A549 (cell line): ENCODE measurements around the gene HCFC1R1. TPM values are rescaled to one million over a fixed set of nuclear protein-coding genes. Genes with fewer than 3 reads are reported as not detected.

Experiments used
- ATAC-seq, 2 experiments: fragments of 200-7000 bp in 1 of 2; fragments of >200 bp in 1 of 2; cut with Nextera tagmentation in 1 of 2; cut with Tn5 transposase in 1 of 2; 3 replicates each; pipeline versions ENCODE4 v1.8.0 to v1.9.1; 2018 to 2020; ENCODE audit warnings: mild to moderate bottlenecking in 1 of 2, moderate library complexity in 1 of 2
- CTCF ChIA-PET: fragments of 300-600 bp; sonication (Branson Sonifier 250); formaldehyde crosslinking; extraction: SDS; loops from one replicate; lab custom pipeline; 2021; ENCODE audit warnings: antibody characterized with exemption, inconsistent platforms; lab: Yijun Ruan, JAX
- POLR2A ChIA-PET: fragments of 350-600 bp; formaldehyde crosslinking; extraction: SDS; loops from one replicate; lab custom pipeline; 2021; ENCODE audit warnings: antibody characterized with exemption, inconsistent platforms; lab: Yijun Ruan, JAX
- DNase-seq, 2 experiments: peaks; one replicate each; pipeline versions ENCODE4 v3.0.0 to v3.0.0-alpha.2; 2011 to 2016; ENCODE audit warnings: low read depth in 1 of 2, low spot score in 1 of 2
- FAIRE-seq: peaks from 2 replicates; lab custom pipeline; 2011; peaks lifted over from hg19 to GRCh38; lab: Jason Lieb, UNC
- H3K27ac ChIP-seq, 2 experiments: fragments of >200 bp; sonication (Bioruptor Twin); formaldehyde crosslinking; 3 replicates each; pipeline ENCODE4 v1.5.1; 2016 to 2017
- H3K4me1 ChIP-seq: fragments of >200 bp; sonication (Bioruptor Twin); formaldehyde crosslinking; 3 replicates; pipeline ENCODE4 v1.6.1; 2016
- H3K4me2 ChIP-seq: fragments of >200 bp; sonication (Bioruptor Twin); formaldehyde crosslinking; 3 replicates; pipeline ENCODE4 v1.6.1; 2016
- H3K4me3 ChIP-seq: fragments of >200 bp; sonication (Bioruptor Twin); formaldehyde crosslinking; 3 replicates; pipeline ENCODE4 v1.5.1; 2016
- H3K9me3 ChIP-seq: fragments of >200 bp; sonication (Bioruptor Twin); formaldehyde crosslinking; 3 replicates; pipeline ENCODE4 v1.6.1; 2016
- CHD2 ChIP-seq: fragments of 150-350 bp; IDR thresholded peaks from 2 replicates; pipeline ENCODE4 v1.6.1; 2014; ENCODE audit warnings: low read length; ENCODE audit not compliant: partially characterized antibody
- E2F6 ChIP-seq: IDR thresholded peaks from 2 replicates; pipeline ENCODE4 v1.6.1; 2012; ENCODE audit warnings: low read depth, borderline replicate concordance
- EHF ChIP-seq: fragments of 250-450 bp; sonication (Bioruptor Pico); IDR thresholded peaks from 2 replicates; pipeline ENCODE4 v1.5.0; 2020; ENCODE audit warnings: mild to moderate bottlenecking
- ESRRA ChIP-seq: fragments of 150-350 bp; IDR thresholded peaks from 2 replicates; pipeline ENCODE4 v1.6.1; 2014; ENCODE audit warnings: mild to moderate bottlenecking, low read length, borderline replicate concordance
- GATA3 ChIP-seq: IDR thresholded peaks from 2 replicates; pipeline ENCODE4 v1.6.1; 2012; ENCODE audit warnings: borderline replicate concordance
- HDAC2 ChIP-seq: fragments of 200-600 bp; sonication (generic); IDR thresholded peaks from 2 replicates; pipeline ENCODE4 v1.6.1; 2016
- HOXB13 ChIP-seq: fragments of 250-450 bp; sonication (Bioruptor Pico); IDR thresholded peaks from 2 replicates; pipeline ENCODE4 v1.5.0; 2020; ENCODE audit warnings: low read depth, mild to moderate bottlenecking, moderate library complexity
- KDM5A ChIP-seq: fragments of 200-600 bp; sonication (generic); IDR thresholded peaks from 2 replicates; pipeline ENCODE4 v1.6.1; 2016; ENCODE audit warnings: antibody characterized with exemption, mild to moderate bottlenecking
- MAZ ChIP-seq: fragments of 150-350 bp; IDR thresholded peaks from 2 replicates; pipeline ENCODE4 v1.6.1; 2014; ENCODE audit warnings: antibody characterized with exemption, low read depth, low read length, borderline replicate concordance
- NR3C1 ChIP-seq: fragments of >200 bp; sonication (Bioruptor Twin); formaldehyde crosslinking; IDR thresholded peaks from 3 replicates; pipeline ENCODE4 v1.6.1; 2017
- POLR2A ChIP-seq: IDR thresholded peaks from 2 replicates; pipeline ENCODE4 v1.6.1; 2012; ENCODE audit warnings: mild to moderate bottlenecking, low read length
- RAD21 ChIP-seq, 2 experiments: fragments of >200 bp in 1 of 2; sonication (Bioruptor Twin) in 1 of 2; formaldehyde crosslinking in 1 of 2; IDR thresholded peaks in 1 of 2; conservative IDR thresholded peaks in 1 of 2; 2 replicates in 1 of 2; 3 replicates in 1 of 2; pipeline ENCODE4 v1.6.1; 2012 to 2018; ENCODE audit warnings: inconsistent platforms in 1 of 2
- REST ChIP-seq: fragments of 200-600 bp; sonication (generic); IDR thresholded peaks from 2 replicates; pipeline ENCODE4 v1.6.1; 2016; ENCODE audit warnings: antibody characterized with exemption, mild to moderate bottlenecking, moderate library complexity
- RNF2 ChIP-seq: fragments of 200-600 bp; sonication (generic); IDR thresholded peaks from 2 replicates; pipeline ENCODE4 v1.6.1; 2016; ENCODE audit warnings: low read depth, mild to moderate bottlenecking, antibody characterized with exemption, moderate library complexity, borderline replicate concordance
- SREBF2 ChIP-seq: fragments of 450-650 bp; IDR thresholded peaks from 2 replicates; pipeline ENCODE4 v1.6.1; 2014; ENCODE audit warnings: mild to moderate bottlenecking, moderate library complexity
- USF2 ChIP-seq: fragments of 450-650 bp; IDR thresholded peaks from 2 replicates; pipeline ENCODE4 v1.6.1; 2014; ENCODE audit warnings: antibody characterized with exemption
- ZC3H11A ChIP-seq: fragments of 450-650 bp; IDR thresholded peaks from 2 replicates; pipeline ENCODE4 v1.6.1; 2014; ENCODE audit warnings: antibody characterized with exemption, mild to moderate bottlenecking
- WGBS: methylation state at CpG from one replicate; pipeline ENCODE4 v1.1.6; 2017; ENCODE audit errors: missing lambda C conversion rate; 5-methylcytosine and 5-hydroxymethylcytosine counted together
- polyA plus RNA-seq, 4 experiments: library from polyadenylated mRNA; depleted of rRNA in 3 of 4; stranded (reverse); fragments of >200 nt; fragmentation: RNase III in 1 of 4; extraction: RNeasy Plus Mini Kit Qiagen cat#74134 plus additional on column Dnase treatment in 1 of 4; gene quantifications; 2 replicates in 3 of 4; 3 replicates in 1 of 4; pipeline ENCODE4 v1.2.3, GENCODE V29; 2011 to 2017

HCFC1R1 gene
- polyA plus RNA-seq, 2 of the 4 experiments (the other 2 are of a cell fraction), result 46.4 to 179 TPM

- H3K9me3 ChIP-seq, result no peaks in the 10 kb centered on the region
- TF ChIP-seq GATA3, result no peak
- TF ChIP-seq, all 56 proteins: peak for 0
- ChIA-PET POLR2A (no interaction called here), CTCF (interaction anchor here (0.5 to 11.8 kb wide), 7 partner anchors 7 to 94 kb away, joined by 3 to 178 read pairs (median 16); partner anchors contain the start of gene ZSCAN10)
- H3K4me2 ChIP-seq, result peak overlapping the region; percentile 68
- H3K4me1 ChIP-seq, result 0 out of 3 replicates have a peak, but pooled peaks cover 4% of the 10 kb centered on the region
- no peak for DNase-seq
- no peak for FAIRE-seq
- 32% methylated on average over 8 of the region's 40 CpGs for WGBS
- H3K27ac ChIP-seq, result peak overlapping the region in 1 of 2 experiments; percentile 43; a peak in 2 of 6 replicates
- peak overlapping the region; percentile 30; the same call in 1 of the 3 replicates for H3K4me3 ChIP-seq
- peak in 1 of 2 experiments; percentile 3; a peak in 1 of 6 replicates for ATAC-seq
Measured at GRCh38 chr16:3035972-3036725, 12.4 kb upstream of the HCFC1R1 start.

GRCh38 chr16:3035289-3035971, 11.7 kb upstream of the HCFC1R1 start:
- DNase-seq, result no peak
- Histone ChIP-seq H3K4me1 (0 out of 3 replicates have a peak, but pooled peaks cover 4% of the 10 kb centered on the region), H3K27ac (no peak overlapping the region), H3K4me3 (no peak overlapping the region), H3K4me2 (peak overlapping the region; percentile 68; the same call in 2 of the 3 replicates), H3K9me3 (no peaks in the 10 kb centered on the region)
- ATAC-seq, result no peak
- no peak for FAIRE-seq
- ChIA-PET CTCF (interaction anchor here (0.5 to 11.8 kb wide), 7 partner anchors 6 to 94 kb away, joined by 3 to 178 read pairs (median 16); partner anchors contain the start of genes TNFRSF12A and ZSCAN10), POLR2A (interaction anchor here (0.6 kb wide), 1 partner anchor 14 kb away, joined by 4 read pairs; no protein-coding TSS in a partner anchor)
- WGBS, result 59% methylated on average over 11 of the region's 19 CpGs
- no peak for TF ChIP-seq E2F6
- TF ChIP-seq HOXB13, result no peak
- no peak for TF ChIP-seq RNF2
- TF ChIP-seq NR3C1, result no peak
- TF ChIP-seq GATA3, result no peak
- no peak for TF ChIP-seq RAD21 (conservative IDR thresholded peaks at IDR 0.05 in 1 of 2, IDR thresholded peaks at IDR 0.05 in 1 of 2)
- TF ChIP-seq MAZ, result no peak
- TF ChIP-seq CHD2, result no peak
- TF ChIP-seq POLR2A, result no peak
- no peak for TF ChIP-seq USF2
- TF ChIP-seq EHF (CRISPR knock-in tag), result no peak
- no peak for TF ChIP-seq KDM5A
- TF ChIP-seq HDAC2, result no peak
- TF ChIP-seq ESRRA, result no peak
- TF ChIP-seq ZC3H11A, result no peak
- TF ChIP-seq REST, result no peak
- no peak for TF ChIP-seq SREBF2
